OCI-LY7 (cell line): ENCODE results near the gene CHCHD6. TPM values are rescaled to one million over a fixed set of nuclear protein-coding genes. Genes with fewer than 3 reads are reported as not detected.

Source experiments
- BruUV-seq: library from RNA; stranded (reverse); fragments of 400-500 nt; replicated peaks from 2 replicates; lab custom pipeline; 2021; lab: Mats Ljungman, UMichigan
- CTCF ChIA-PET: fragments of 300-600 bp; sonication (Branson Sonifier 250); formaldehyde crosslinking; loops from one replicate; lab custom pipeline; 2022; ENCODE audit warnings: antibody characterized with exemption; ENCODE audit not compliant: unreplicated experiment; lab: Charles Lee
- POLR2A ChIA-PET: fragments of 300-600 bp; sonication (Branson Sonifier 250); formaldehyde crosslinking; loops from one replicate; lab custom pipeline; 2022; ENCODE audit warnings: antibody characterized with exemption; lab: Charles Lee
- DNase-seq: peaks from one replicate; pipeline ENCODE4 v3.0.0-alpha.2; 2015; ENCODE audit warnings: low spot score
- H2AFZ ChIP-seq: fragments of 200-600 bp; sonication (generic), shearing (Covaris generic); 2 replicates; pipeline ENCODE4 v1.6.1; 2014; ENCODE audit warnings: mild to moderate bottlenecking, antibody characterized with exemption, low read length, moderate library complexity
- H3K27ac ChIP-seq: fragments of 200-600 bp; sonication (generic); 2 replicates; pipeline ENCODE4 v1.5.1; 2014; ENCODE audit warnings: mixed run types, low read depth, mild to moderate bottlenecking, moderate library complexity, low read length, inconsistent platforms; ENCODE audit not compliant: poor library complexity, severe bottlenecking
- H3K36me3 ChIP-seq: fragments of 200-600 bp; sonication (generic); 2 replicates; pipeline ENCODE4 v1.6.1; 2014; ENCODE audit warnings: mild to moderate bottlenecking, antibody characterized with exemption, low read length, moderate library complexity, mixed read lengths; ENCODE audit not compliant: insufficient read depth
- H3K4me1 ChIP-seq: fragments of 200-600 bp; sonication (generic); 2 replicates; pipeline ENCODE4 v1.5.1; 2014; ENCODE audit warnings: mild to moderate bottlenecking, low read length; ENCODE audit not compliant: insufficient read depth, poor library complexity, severe bottlenecking
- H3K4me2 ChIP-seq: fragments of 200-600 bp; sonication (generic); 2 replicates; pipeline ENCODE4 v1.6.1; 2014; ENCODE audit warnings: mild to moderate bottlenecking, low read length
- H3K4me3 ChIP-seq: fragments of 200-600 bp; sonication (generic); 2 replicates; pipeline ENCODE4 v1.5.1; 2014; ENCODE audit warnings: mild to moderate bottlenecking, low read depth, low read length; ENCODE audit not compliant: poor library complexity, severe bottlenecking
- H3K79me2 ChIP-seq: fragments of 200-600 bp; sonication (generic); 2 replicates; pipeline ENCODE4 v1.6.1; 2016; ENCODE audit warnings: low read depth, mild to moderate bottlenecking, low read length, moderate library complexity, mixed read lengths; ENCODE audit not compliant: insufficient read depth
- H3K9me2 ChIP-seq: fragments of 200-600 bp; sonication (generic); 2 replicates; pipeline ENCODE4 v1.6.1; 2016; ENCODE audit warnings: mild to moderate bottlenecking, low read length, mixed read lengths; ENCODE audit not compliant: insufficient read depth
- H3K9me3 ChIP-seq: fragments of 200-600 bp; sonication (generic); 2 replicates; pipeline ENCODE4 v1.6.1; 2014; ENCODE audit warnings: mild to moderate bottlenecking, mixed run types, low read length, mixed read lengths
- H4K20me1 ChIP-seq: fragments of 200-600 bp; sonication (generic); 2 replicates; pipeline ENCODE4 v1.6.1; 2014; ENCODE audit warnings: mild to moderate bottlenecking, antibody characterized with exemption, low read length, moderate library complexity, mixed read lengths; ENCODE audit not compliant: insufficient read depth
- CTCF ChIP-seq: fragments of 200-600 bp; sonication (generic); conservative IDR thresholded peaks from 2 replicates; pipeline ENCODE4 v1.5.1; 2014; ENCODE audit warnings: mild to moderate bottlenecking, antibody characterized with exemption, low read length, moderate library complexity, mixed read lengths
- EZH2phosphoT487 ChIP-seq: fragments of 200-600 bp; sonication (generic); IDR thresholded peaks from 2 replicates; pipeline ENCODE4 v1.6.1; 2018; ENCODE audit warnings: low read depth, borderline replicate concordance, mild to moderate bottlenecking, mixed run types, antibody characterized with exemption, low read length, moderate library complexity, mixed read lengths
- intact Hi-C: fragments of 100-400 bp; cut with micrococcal nuclease; formaldehyde crosslinking; loops from one replicate; pipeline ENCODE4 v1.10.0; 2022; ENCODE audit not compliant: unreplicated experiment
- total RNA-seq, 2 experiments: library from RNA; depleted of rRNA in 1 of 2; stranded (reverse); fragments of >200 nt in 1 of 2; shearing (Covaris generic) in 1 of 2; gene quantifications; 2 replicates each; pipeline ENCODE4 v1.2.3, GENCODE V29; 2014 to 2022

The CHCHD6 gene
- total RNA-seq, 2 experiments from 2014 or later = 14.7 to 21.2 TPM

GRCh38 chr3:126922466-126922865 is 218.4 kb downstream of the CHCHD6 start:
- no peak overlapping the region for H3K4me2 ChIP-seq
- no peaks in the 10 kb centered on the region for H3K79me2 ChIP-seq
- H3K36me3 ChIP-seq = no peaks in the 10 kb centered on the region
- CTCF ChIA-PET = interaction anchor here (0.6 kb wide), 1 partner anchor 68 kb away, joined by 3 read pairs; no protein-coding TSS in a partner anchor
- no peaks in the 10 kb centered on the region for H3K9me3 ChIP-seq
- POLR2A ChIA-PET = no interaction called here
- TF ChIP-seq EZH2phosphoT487 (no peak), CTCF (no peak)
- H3K9me2 ChIP-seq = no peaks in the 10 kb centered on the region
- no peak overlapping the region for H2AFZ ChIP-seq
- H3K4me3 ChIP-seq = no peak overlapping the region
- no peaks in the 10 kb centered on the region for H3K4me1 ChIP-seq
- no TSS peak for BruUV-seq
- H4K20me1 ChIP-seq = no peaks in the 10 kb centered on the region
- intact Hi-C loops = no loop called here
- no peak for DNase-seq
- no peak overlapping the region for H3K27ac ChIP-seq

GRCh38 chr3:126923423-126923822 is 219.4 kb downstream of the CHCHD6 start:
- no peak overlapping the region for H3K4me3 ChIP-seq
- no peaks in the 10 kb centered on the region for H3K9me2 ChIP-seq
- DNase-seq = no peak
- no peak overlapping the region for H2AFZ ChIP-seq
- BruUV-seq = no TSS peak
- POLR2A ChIA-PET = interaction anchor here (0.6 kb wide), 2 partner anchors 240 to 682 kb away, joined by 3 to 4 read pairs; no protein-coding TSS in a partner anchor
- H3K4me2 ChIP-seq = no peak overlapping the region
- intact Hi-C loops = no loop called here
- CTCF ChIA-PET = interaction anchor here (0.7 kb wide), 1 partner anchor 57 kb away, joined by 3 read pairs; no protein-coding TSS in a partner anchor
- H3K4me1 ChIP-seq = no peaks in the 10 kb centered on the region
- no peak for TF ChIP-seq CTCF
- no peak for TF ChIP-seq EZH2phosphoT487
- H3K27ac ChIP-seq = no peak overlapping the region
- no peaks in the 10 kb centered on the region for H3K9me3 ChIP-seq
- H4K20me1 ChIP-seq = no peaks in the 10 kb centered on the region
- no peaks in the 10 kb centered on the region for H3K79me2 ChIP-seq
- no peaks in the 10 kb centered on the region for H3K36me3 ChIP-seq

GRCh38 chr3:126923895-126924294 is 219.9 kb downstream of the CHCHD6 start:
- intact Hi-C loops = no loop called here
- no peak overlapping the region for H3K4me3 ChIP-seq
- H3K79me2 ChIP-seq = no peaks in the 10 kb centered on the region
- BruUV-seq = no TSS peak
- H4K20me1 ChIP-seq = no peaks in the 10 kb centered on the region
- H3K4me2 ChIP-seq = no peak overlapping the region
- ChIA-PET CTCF (no interaction called here), POLR2A (interaction anchor here (0.6 kb wide), 3 partner anchors 240 to 683 kb away, joined by 3 to 4 read pairs (median 4); no protein-coding TSS in a partner anchor)
- no peak overlapping the region for H2AFZ ChIP-seq
- H3K36me3 ChIP-seq = no peaks in the 10 kb centered on the region
- H3K27ac ChIP-seq = no peak overlapping the region
- H3K9me2 ChIP-seq = no peaks in the 10 kb centered on the region
- no peaks in the 10 kb centered on the region for H3K9me3 ChIP-seq
- H3K4me1 ChIP-seq = no peaks in the 10 kb centered on the region
- DNase-seq = no peak
- TF ChIP-seq EZH2phosphoT487 (no peak), CTCF (no peak)
